ENCODE data around the gene ZNF141. TPM values are rescaled to one million over a fixed set of nuclear protein-coding genes. Genes with fewer than 3 reads are reported as not detected.

The ZNF141 gene
- total RNA-seq, 1 donor from 2014 or later: 27.0 TPM

Other genes with a start within 250 kb of the ZNF141 start
- gene ZNF718, start 213.3 kb upstream of the ZNF141 start, total RNA-seq: 7.6 and 7.7 TPM in 2 replicates
- not detected in 2 replicates for gene ZNF732, start 32.3 kb upstream of the ZNF141 start, total RNA-seq
- 28.3 and 30.5 TPM in 2 replicates for gene ZNF721, start 161.3 kb downstream of the ZNF141 start, total RNA-seq
- gene PIGG, start 161.4 kb downstream of the ZNF141 start, total RNA-seq: 52.2 and 53.1 TPM in 2 replicates
- gene TMEM271, start 238.5 kb downstream of the ZNF141 start, total RNA-seq: not detected in 2 replicates

Measured in activated CD4-positive, alpha-beta T cell treated with anti-CD3 and anti-CD28 coated beads, Interleukin-2, amount 10 ng/mL, durations not matched to agents 24 days and 14 days (primary cell).